Endothelial cell (in vitro differentiated cells): Measurements from ENCODE around the gene NMNAT2. TPM values are rescaled to one million over a fixed set of nuclear protein-coding genes. Genes with fewer than 3 reads are reported as not detected.

Experiments
- DNase-seq: peaks from one replicate; pipeline ENCODE4 v3.0.0; 2021; ENCODE audit warnings: low spot score
- H3K27ac Mint-ChIP-seq: one replicate; pipeline ENCODE4 v1.8.0; 2021; ENCODE audit warnings: mixed read lengths, inconsistent platforms; ENCODE audit not compliant: unreplicated experiment
- H3K27me3 Mint-ChIP-seq: one replicate; pipeline ENCODE4 v1.8.0; 2021; ENCODE audit warnings: mild to moderate bottlenecking, moderate library complexity, mixed read lengths, inconsistent platforms; ENCODE audit not compliant: unreplicated experiment
- H3K36me3 Mint-ChIP-seq: one replicate; pipeline ENCODE4 v1.8.0; 2021; ENCODE audit warnings: mild to moderate bottlenecking, low read depth, mixed read lengths, inconsistent platforms; ENCODE audit not compliant: unreplicated experiment
- H3K4me1 Mint-ChIP-seq: one replicate; pipeline ENCODE4 v1.8.0; 2021; ENCODE audit warnings: mild to moderate bottlenecking, mixed read lengths, inconsistent platforms; ENCODE audit not compliant: unreplicated experiment
- H3K4me3 Mint-ChIP-seq: one replicate; pipeline ENCODE4 v1.8.0; 2021; ENCODE audit warnings: mild to moderate bottlenecking, mixed read lengths, inconsistent platforms; ENCODE audit not compliant: unreplicated experiment
- H3K9me3 Mint-ChIP-seq: one replicate; pipeline ENCODE4 v1.8.0; 2021; ENCODE audit warnings: mixed read lengths, inconsistent platforms; ENCODE audit not compliant: unreplicated experiment
- CTCF ChIP-seq: fragments of 200-600 bp; sonication (generic); IDR thresholded peaks from one replicate; pipeline ENCODE4 v1.5.0; 2021; ENCODE audit warnings: antibody characterized with exemption; ENCODE audit not compliant: unreplicated experiment
- total RNA-seq: library from RNA; stranded (reverse); fragmentation: NEBNext Ultra II Directional; extraction: Animal tissue kit (Norgen Biotek cat#: 25700); gene quantifications from one replicate; pipeline ENCODE4 v1.2.1, GENCODE V29; 2021; ENCODE audit not compliant: unreplicated experiment

NMNAT2 gene
- total RNA-seq, 1 donor from 2014 or later, result 1.7 TPM

- H3K4me1 Mint-ChIP-seq, result no peaks in the 10 kb centered on the region
- no peak for DNase-seq
- no peak overlapping the region for H3K4me3 Mint-ChIP-seq
- no peaks in the 10 kb centered on the region for H3K27me3 Mint-ChIP-seq
- H3K27ac Mint-ChIP-seq, result no peak overlapping the region
- no peaks in the 10 kb centered on the region for H3K9me3 Mint-ChIP-seq
- no peaks in the 10 kb centered on the region for H3K36me3 Mint-ChIP-seq
- TF ChIP-seq CTCF, result no peak
These were observed 54.2 kb downstream of the NMNAT2 start for GRCh38 chr1:183363972-183364371.

- H3K9me3 Mint-ChIP-seq, result no peaks in the 10 kb centered on the region
- H3K4me3 Mint-ChIP-seq, result no peak overlapping the region
- H3K4me1 Mint-ChIP-seq, result no peaks in the 10 kb centered on the region
- H3K27ac Mint-ChIP-seq, result no peak overlapping the region
- no peaks in the 10 kb centered on the region for H3K36me3 Mint-ChIP-seq
- DNase-seq, result no peak
- H3K27me3 Mint-ChIP-seq, result no peaks in the 10 kb centered on the region
- no peak for TF ChIP-seq CTCF
These were observed 57.1 kb downstream of the NMNAT2 start for GRCh38 chr1:183361081-183361480.

- no peak overlapping the region for H3K27ac Mint-ChIP-seq
- no peak for TF ChIP-seq CTCF
- H3K27me3 Mint-ChIP-seq, result no peaks in the 10 kb centered on the region
- no peaks in the 10 kb centered on the region for H3K36me3 Mint-ChIP-seq
- DNase-seq, result no peak
- no peaks in the 10 kb centered on the region for H3K9me3 Mint-ChIP-seq
- no peak overlapping the region for H3K4me3 Mint-ChIP-seq
- peaks cover 2% of the 10 kb centered on the region for H3K4me1 Mint-ChIP-seq
These were observed 57.7 kb downstream of the NMNAT2 start for GRCh38 chr1:183360473-183360872.

- no peaks in the 10 kb centered on the region for H3K27me3 Mint-ChIP-seq
- H3K4me1 Mint-ChIP-seq, result peaks cover 10% of the 10 kb centered on the region
- no peak overlapping the region for H3K4me3 Mint-ChIP-seq
- no peak overlapping the region for H3K27ac Mint-ChIP-seq
- H3K9me3 Mint-ChIP-seq, result no peaks in the 10 kb centered on the region
- H3K36me3 Mint-ChIP-seq, result no peaks in the 10 kb centered on the region
- TF ChIP-seq CTCF, result no peak
- no peak for DNase-seq
These were observed 61.5 kb downstream of the NMNAT2 start for GRCh38 chr1:183356534-183357182.

- H3K27me3 Mint-ChIP-seq, result no peaks in the 10 kb centered on the region
- no peak for DNase-seq
- H3K36me3 Mint-ChIP-seq, result no peaks in the 10 kb centered on the region
- H3K4me3 Mint-ChIP-seq, result no peak overlapping the region
- TF ChIP-seq CTCF, result no peak
- peaks cover 10% of the 10 kb centered on the region for H3K4me1 Mint-ChIP-seq
- no peaks in the 10 kb centered on the region for H3K9me3 Mint-ChIP-seq
- no peak overlapping the region for H3K27ac Mint-ChIP-seq
These were observed 62.4 kb downstream of the NMNAT2 start for GRCh38 chr1:183355797-183356196.
